ENCODE data around the gene AFAP1. TPM values are rescaled to one million over a fixed set of nuclear protein-coding genes. Genes with fewer than 3 reads are reported as not detected.

The AFAP1 gene
- total and polyA plus RNA-seq, 2 of the 4 experiments (the other 2 are of a cell fraction): 48.2 to 80.9 TPM

DNA sequence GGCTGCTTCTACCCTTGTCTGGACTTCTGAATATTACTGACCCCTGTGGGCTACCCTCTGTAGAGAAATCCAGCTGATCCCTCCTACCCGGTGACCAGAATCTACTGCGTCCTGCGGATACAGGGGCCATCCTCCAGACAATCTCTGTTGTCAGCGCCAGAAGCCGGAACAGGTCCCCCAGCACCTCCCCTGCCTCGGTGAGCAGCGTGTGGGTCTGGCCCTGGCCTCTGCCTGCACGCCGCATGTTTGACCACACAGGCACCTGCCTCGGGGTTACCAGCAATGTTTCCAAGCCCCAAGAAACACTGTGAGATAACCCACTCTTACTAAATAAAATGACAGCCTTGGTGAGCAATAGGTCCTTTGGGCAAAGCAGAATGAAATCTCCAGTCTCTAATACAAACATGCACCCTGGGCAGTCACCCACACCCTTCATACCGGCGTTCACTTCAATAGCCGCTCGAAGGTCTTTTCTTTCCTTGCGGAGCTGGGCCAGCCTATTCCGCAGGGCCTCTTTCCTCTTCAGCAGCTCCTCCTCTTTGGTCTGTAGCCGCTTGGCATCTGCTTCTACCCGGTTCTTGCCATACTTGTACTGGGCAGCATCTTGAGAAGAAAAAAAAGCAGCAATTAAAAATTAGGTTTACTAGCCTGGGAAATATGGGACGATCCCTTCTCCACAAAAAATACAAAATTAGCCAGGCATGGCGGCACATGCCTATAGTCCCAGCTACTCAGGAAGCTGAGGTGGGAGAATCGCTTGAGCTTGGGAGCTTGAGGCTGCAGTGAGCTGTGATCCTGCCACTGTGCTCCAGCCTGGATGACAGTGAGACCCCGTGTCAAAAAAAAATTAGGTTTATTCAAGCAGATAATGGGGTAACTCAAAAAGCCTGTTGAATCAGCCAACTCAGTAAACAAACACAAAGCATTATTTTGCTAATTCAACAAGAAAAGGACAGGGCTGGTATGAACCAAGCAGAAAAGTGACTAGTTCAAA is 165.1 kb downstream of the AFAP1 start:
- dilution Hi-C loops (cut with HindIII; ENCODE audit: low sequenced_read_pairs, unreplicated experiment): no loop called here
- H3K18ac ChIP-seq (ENCODE audit: low read depth, low read length): no peak overlapping the region

More for the DNA sequence above, 165.1 kb downstream of the AFAP1 start:
- no peak overlapping the region for H2BK20ac ChIP-seq (ENCODE audit: low read depth, low read length)
- H3K4me3 ChIP-seq (ENCODE audit: insufficient read depth, low read depth, low read length): no peak overlapping the region
- H3K4ac ChIP-seq (ENCODE audit: low read depth, low read length): no peak overlapping the region
- TF ChIP-seq, protein P1, sequence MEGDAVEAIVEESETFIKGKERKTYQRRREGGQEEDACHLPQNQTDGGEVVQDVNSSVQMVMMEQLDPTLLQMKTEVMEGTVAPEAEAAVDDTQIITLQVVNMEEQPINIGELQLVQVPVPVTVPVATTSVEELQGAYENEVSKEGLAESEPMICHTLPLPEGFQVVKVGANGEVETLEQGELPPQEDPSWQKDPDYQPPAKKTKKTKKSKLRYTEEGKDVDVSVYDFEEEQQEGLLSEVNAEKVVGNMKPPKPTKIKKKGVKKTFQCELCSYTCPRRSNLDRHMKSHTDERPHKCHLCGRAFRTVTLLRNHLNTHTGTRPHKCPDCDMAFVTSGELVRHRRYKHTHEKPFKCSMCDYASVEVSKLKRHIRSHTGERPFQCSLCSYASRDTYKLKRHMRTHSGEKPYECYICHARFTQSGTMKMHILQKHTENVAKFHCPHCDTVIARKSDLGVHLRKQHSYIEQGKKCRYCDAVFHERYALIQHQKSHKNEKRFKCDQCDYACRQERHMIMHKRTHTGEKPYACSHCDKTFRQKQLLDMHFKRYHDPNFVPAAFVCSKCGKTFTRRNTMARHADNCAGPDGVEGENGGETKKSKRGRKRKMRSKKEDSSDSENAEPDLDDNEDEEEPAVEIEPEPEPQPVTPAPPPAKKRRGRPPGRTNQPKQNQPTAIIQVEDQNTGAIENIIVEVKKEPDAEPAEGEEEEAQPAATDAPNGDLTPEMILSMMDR (conservative IDR thresholded peaks at IDR 0.05; ENCODE audit: low read depth, low read length): no peak
- TF ChIP-seq MAFK (IDR thresholded peaks at IDR 0.05; ENCODE audit: low read depth, low read length): no peak
- no peak for TF ChIP-seq NFE2L2 (IDR thresholded peaks at IDR 0.05; ENCODE audit: low read depth, low read length)
- no peak for TF ChIP-seq RAD21 (IDR thresholded peaks at IDR 0.05; ENCODE audit: low read length)
- TF ChIP-seq FOS (IDR thresholded peaks at IDR 0.05; ENCODE audit: low read depth, low read length): no peak
- no peak for TF ChIP-seq CHD1 (IDR thresholded peaks at IDR 0.05; ENCODE audit: low read depth, low read length)
- TF ChIP-seq, protein P2, sequence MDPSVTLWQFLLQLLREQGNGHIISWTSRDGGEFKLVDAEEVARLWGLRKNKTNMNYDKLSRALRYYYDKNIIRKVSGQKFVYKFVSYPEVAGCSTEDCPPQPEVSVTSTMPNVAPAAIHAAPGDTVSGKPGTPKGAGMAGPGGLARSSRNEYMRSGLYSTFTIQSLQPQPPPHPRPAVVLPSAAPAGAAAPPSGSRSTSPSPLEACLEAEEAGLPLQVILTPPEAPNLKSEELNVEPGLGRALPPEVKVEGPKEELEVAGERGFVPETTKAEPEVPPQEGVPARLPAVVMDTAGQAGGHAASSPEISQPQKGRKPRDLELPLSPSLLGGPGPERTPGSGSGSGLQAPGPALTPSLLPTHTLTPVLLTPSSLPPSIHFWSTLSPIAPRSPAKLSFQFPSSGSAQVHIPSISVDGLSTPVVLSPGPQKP (IDR thresholded peaks at IDR 0.05; ENCODE audit: borderline replicate concordance, low read depth, low read length): no peak
- no peak for TF ChIP-seq RCOR1 (IDR thresholded peaks at IDR 0.05; ENCODE audit: insufficient replicate concordance, low read length)
- no peak for TF ChIP-seq MXI1 (IDR thresholded peaks at IDR 0.05; ENCODE audit: borderline replicate concordance, low read depth, low read length)
- H4K20me1 ChIP-seq (ENCODE audit: insufficient read depth, low read length): peaks cover 58% of the 10 kb centered on the region
- no peak overlapping the region for H3K9ac ChIP-seq (ENCODE audit: low read depth, low read length)
- H3K9me3 ChIP-seq (ENCODE audit: control insufficient read depth, insufficient read depth, low read length): no peaks in the 10 kb centered on the region
- H3K27ac ChIP-seq (ENCODE audit: insufficient read depth, low read length): no peak overlapping the region
- no peak overlapping the region for H2AK9ac ChIP-seq (replicated peaks; ENCODE audit: low read depth, low read length, poor library complexity)
- H3K9me1 ChIP-seq (ENCODE audit: insufficient read depth, low read length): no peaks in the 10 kb centered on the region
- no peak overlapping the region for H2BK120ac ChIP-seq (ENCODE audit: low read depth, low read length)
- H4K5ac ChIP-seq (ENCODE audit: low read depth, low read length): no peak overlapping the region
- no peak overlapping the region for H3K23ac ChIP-seq (ENCODE audit: low read depth, low read length)
- peaks cover 9% of the 10 kb centered on the region for H3K4me1 ChIP-seq (ENCODE audit: control insufficient read depth, insufficient read depth, low read length)
- intact Hi-C loops (cut with micrococcal nuclease) (no loop called here), in situ Hi-C loops (cut with MboI; ENCODE audit: low sequenced_read_pairs) (no loop called here)
- peaks cover 26 to 89% of the 10 kb centered on the region in 2 experiments for H3K79me1 ChIP-seq (ENCODE audit: low read depth in 1 of 2, low read length in 2 of 2)
- H4K91ac ChIP-seq (ENCODE audit: insufficient read depth, low read depth, low read length): no peak overlapping the region
- CTCF ChIA-PET: no interaction called here
- H2BK5ac ChIP-seq (ENCODE audit: low read depth, low read length, poor library complexity, severe bottlenecking): no peak overlapping the region
- DNase-seq (no peak), ATAC-seq (ENCODE audit: low read depth) (no peak)
- H3K14ac ChIP-seq (replicated peaks; ENCODE audit: low read depth, low read length): no peak overlapping the region
- no peak overlapping the region for H2AFZ ChIP-seq (replicated peaks; ENCODE audit: low read length, poor library complexity)
- H2AK5ac ChIP-seq (ENCODE audit: low read depth, low read length): no peak overlapping the region
- no peak overlapping the region for H4K8ac ChIP-seq (ENCODE audit: low read depth in 2 of 2, low read length in 2 of 2)
- no TSS peak for BruUV-seq (replicated peaks)
- peaks cover 83% of the 10 kb centered on the region for H3K36me3 ChIP-seq (ENCODE audit: control insufficient read depth, insufficient read depth, low read length)
- POLR2A ChIA-PET (ENCODE audit: unreplicated experiment): no interaction called here
- no peak overlapping the region for H3K4me2 ChIP-seq (ENCODE audit: low read depth, low read length)
- WGBS, 2 experiments (ENCODE audit: extremely low coverage in 2 of 2, insufficient read length in 1 of 2): 92% methylated on average over 11 of the region's 22 CpGs; no CpG with 5 or more reads in 1 of the 2 experiments
- H2BK15ac ChIP-seq (ENCODE audit: low read depth, low read length): no peak overlapping the region
- H3K56ac ChIP-seq (ENCODE audit: extremely low read depth, insufficient read depth, low read length): no peak overlapping the region
- H3K27me3 ChIP-seq (ENCODE audit: control insufficient read depth, insufficient read depth, low read length): no peaks in the 10 kb centered on the region

Measured in IMR-90 (cell line).